OCI-M2 (cell line): ENCODE data around the gene OGFR.

Experiments used
- DNase-seq: peaks from one replicate; lab custom pipeline; 2025; ENCODE audit not compliant: unreplicated experiment; lab: John Stamatoyannopoulos, UW

Gene OGFR, protein sequence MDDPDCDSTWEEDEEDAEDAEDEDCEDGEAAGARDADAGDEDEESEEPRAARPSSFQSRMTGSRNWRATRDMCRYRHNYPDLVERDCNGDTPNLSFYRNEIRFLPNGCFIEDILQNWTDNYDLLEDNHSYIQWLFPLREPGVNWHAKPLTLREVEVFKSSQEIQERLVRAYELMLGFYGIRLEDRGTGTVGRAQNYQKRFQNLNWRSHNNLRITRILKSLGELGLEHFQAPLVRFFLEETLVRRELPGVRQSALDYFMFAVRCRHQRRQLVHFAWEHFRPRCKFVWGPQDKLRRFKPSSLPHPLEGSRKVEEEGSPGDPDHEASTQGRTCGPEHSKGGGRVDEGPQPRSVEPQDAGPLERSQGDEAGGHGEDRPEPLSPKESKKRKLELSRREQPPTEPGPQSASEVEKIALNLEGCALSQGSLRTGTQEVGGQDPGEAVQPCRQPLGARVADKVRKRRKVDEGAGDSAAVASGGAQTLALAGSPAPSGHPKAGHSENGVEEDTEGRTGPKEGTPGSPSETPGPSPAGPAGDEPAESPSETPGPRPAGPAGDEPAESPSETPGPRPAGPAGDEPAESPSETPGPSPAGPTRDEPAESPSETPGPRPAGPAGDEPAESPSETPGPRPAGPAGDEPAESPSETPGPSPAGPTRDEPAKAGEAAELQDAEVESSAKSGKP

DNA sequence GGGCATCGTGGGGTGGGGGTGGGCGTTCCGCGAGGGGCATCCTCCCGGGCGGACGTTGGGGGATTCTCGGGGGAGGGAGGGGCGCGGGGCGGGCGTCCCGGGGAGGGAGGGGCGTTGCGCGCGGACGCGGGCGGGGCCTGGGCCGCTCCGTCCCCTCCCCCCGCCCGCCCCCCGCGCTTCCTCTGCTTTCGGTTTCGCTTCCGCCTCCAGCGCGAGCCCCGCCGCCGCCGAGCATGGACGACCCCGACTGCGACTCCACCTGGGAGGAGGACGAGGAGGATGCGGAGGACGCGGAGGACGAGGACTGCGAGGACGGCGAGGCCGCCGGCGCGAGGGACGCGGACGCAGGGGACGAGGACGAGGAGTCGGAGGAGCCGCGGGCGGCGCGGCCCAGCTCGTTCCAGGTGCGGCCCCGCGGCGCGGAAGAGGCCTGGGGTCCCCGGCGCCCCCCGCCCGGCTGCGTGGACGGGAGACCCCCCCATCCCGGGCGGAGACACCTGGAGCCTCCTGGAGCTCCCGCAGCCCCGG, at the start of gene OGFR:
OGFR (plus strand) TSS at position 209 of the 528 bp plus-strand sequence; CDS start at position 234, 25 bp downstream.
- no peak for DNase-seq

DNA sequence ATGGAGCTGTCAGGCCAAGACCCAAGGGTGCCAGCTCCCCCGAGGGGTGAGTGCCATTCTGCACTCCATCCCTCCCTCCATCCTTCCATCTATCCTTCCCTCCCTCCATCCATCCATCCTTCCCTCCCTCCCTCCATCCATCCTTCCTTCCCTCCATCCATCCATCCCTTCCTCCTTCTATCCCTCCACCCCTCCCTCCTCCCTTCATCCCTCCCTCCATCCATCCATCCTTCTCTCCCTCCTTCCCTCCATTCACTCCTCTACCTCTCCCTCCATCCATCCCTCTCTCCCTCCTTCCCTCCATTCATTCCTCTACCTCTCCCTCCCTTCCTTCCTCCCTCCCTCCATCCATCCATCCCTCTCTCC, 49.7 kb upstream of the OGFR start:
- no peak for DNase-seq

DNA sequence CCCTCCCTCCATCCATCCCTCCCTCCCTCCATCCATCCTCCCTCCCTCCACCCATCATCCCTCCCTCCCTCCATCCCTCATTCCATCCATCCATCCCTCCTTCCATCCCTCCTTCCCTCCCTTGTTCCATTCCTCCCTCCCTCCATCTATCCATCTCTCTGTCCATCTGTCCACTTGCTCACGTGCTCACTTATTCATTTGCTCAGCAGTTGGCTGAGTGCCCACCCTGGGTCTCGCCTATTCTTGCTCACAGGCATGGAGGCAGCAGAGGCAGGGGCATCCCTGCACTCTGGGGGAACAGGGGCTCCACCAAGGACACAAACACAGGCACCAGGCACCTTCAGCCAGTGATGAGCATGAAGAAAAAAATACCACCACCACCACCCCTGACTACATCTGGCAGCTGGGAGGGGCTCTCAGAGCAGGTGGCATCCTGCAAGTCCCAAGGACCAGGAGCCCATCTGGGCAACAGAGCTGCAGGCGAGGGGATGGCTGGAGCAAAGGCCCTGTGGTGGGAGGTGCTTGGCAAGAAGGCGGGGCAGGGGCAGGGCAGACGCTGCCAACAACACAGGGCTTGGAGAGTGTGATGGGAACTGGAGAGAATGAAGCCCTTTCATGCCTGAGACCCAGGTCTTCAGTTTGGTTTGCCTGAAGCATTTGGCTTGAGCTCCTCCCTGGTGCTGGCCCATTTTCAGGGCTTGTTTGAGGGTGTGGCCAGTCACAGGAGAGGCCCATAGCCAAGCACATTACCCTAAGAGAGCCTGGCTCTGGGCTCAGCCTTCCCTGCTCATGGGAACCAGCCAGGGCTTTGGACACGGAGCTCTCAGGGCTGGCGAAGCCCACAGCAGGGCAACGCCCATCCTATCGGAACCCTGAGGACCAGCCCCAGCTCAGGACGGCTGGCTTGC, 48.6 kb upstream of the OGFR start:
- DNase-seq = no peak

DNA sequence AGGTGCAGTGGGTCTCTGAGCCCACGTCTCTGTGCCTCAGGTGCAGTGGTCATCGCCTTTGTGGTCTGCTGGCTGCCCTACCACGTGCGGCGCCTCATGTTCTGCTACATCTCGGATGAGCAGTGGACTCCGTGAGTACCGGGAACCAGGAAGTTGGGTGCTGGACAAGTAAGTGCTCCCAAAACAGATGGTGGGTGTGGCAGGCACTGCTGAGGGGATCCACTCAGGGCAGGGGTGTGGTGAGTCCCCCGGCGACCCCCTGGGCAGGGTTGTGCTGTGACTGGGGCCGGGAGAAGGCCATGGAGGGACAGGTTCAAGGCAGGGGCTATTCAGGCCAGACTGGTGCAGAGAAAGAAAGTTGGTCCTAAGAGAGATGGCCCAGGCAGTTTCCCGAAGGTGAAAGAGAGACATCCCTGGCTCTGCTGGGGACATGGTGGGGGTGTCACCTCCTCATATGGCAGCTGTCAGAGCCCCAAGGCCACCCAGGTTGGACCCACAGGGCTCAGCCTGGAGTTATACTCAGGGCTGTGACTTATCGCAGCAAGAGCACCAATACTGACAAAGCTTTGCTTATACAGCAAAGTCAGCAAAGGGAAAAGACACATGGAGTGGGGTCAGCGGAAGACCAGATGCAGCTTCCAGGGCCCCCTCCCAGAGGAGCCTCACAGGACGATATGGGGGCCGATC, 46.3 kb upstream of the OGFR start:
- no peak for DNase-seq

DNA sequence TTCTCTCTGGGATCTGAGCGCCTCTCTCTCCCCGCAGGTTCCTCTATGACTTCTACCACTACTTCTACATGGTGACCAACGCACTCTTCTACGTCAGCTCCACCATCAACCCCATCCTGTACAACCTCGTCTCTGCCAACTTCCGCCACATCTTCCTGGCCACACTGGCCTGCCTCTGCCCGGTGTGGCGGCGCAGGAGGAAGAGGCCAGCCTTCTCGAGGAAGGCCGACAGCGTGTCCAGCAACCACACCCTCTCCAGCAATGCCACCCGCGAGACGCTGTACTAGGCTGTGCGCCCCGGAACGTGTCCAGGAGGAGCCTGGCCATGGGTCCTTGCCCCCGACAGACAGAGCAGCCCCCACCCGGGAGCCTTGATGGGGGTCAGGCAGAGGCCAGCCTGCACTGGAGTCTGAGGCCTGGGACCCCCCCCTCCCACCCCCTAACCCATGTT, 44.6 kb upstream of the OGFR start:
- no peak for DNase-seq

DNA sequence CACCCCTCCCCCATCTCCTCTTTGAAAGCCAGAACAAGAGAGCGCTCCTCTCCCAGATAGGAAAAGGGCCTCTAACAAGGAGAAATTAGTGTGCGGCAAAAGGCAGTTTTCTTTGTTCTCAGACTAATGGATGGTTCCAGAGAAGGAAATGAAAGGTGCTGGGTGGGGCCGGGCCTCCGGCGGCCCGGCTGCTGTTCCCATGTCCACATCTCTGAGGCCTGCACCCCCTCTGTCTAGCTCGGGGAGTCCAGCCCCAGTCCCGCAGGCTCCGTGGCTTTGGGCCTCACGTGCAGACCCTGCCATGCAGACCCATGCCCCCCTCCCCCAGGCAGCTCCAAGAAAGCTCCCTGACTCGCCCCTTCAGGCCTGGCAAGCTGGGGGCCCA, 44.2 kb upstream of the OGFR start:
- no peak for DNase-seq

DNA sequence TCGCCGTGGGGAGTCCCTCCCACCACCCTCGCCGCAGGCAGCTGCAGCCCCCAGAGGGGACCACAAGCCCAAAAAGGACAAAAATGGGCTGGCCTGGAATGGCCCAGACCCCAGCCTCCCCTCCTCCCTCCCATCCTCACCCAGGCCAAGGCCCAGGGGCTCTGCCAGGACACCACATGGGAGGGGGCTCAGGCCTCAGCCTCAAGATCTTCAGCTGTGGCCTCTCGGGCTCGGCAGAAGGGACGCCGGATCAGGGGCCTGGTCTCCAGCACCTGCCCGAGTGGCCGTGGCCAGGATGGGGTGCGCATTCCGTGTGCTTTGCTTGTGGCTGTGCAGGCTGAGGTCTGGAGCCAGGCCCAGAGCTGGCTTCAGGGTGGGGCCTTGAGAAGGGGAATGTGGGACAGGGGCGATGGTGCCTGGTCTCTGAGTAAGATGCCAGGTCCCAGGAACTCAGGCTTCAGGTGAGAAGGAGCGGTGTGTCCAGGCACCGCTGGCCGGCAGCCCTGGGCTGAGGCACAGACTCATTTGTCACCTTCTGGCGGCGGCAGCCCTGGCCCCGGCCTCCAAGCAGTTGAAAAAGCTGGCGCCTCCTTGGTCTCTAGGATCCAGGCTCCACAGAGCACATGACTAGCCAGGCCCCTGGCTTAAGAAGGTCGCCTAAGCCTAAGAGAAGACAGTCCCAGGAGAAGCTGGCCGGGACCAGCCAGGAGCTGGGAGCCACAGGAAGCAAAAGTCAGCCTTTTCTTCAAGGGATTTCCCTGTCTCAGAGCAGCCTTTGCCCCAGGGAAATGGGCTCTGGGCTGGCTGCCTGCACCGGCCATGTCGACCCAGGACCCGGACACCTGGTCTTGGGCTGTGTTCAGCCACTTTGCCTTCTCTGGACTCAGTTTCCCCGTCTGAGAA, 43.5 kb upstream of the OGFR start:
- DNase-seq = no peak

DNA sequence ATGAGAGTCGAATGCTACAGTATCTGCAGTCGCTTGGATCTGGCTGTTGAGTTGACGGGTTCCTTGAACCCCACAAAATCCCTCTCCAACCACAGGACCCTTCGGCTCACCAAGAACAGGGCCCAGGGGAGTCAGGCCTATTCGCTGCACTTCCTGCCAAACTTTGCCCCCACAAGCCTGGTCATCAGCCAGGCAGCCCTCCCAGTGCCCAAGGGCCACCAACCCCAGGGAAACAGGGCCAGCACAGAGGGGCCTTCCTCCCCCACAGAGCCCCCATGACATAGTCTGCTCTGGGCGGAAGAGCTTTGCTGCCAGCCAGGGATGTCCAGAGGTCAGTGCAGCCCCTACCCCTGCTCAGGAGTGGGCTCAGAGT, 42.9 kb upstream of the OGFR start:
- no peak for DNase-seq

DNA sequence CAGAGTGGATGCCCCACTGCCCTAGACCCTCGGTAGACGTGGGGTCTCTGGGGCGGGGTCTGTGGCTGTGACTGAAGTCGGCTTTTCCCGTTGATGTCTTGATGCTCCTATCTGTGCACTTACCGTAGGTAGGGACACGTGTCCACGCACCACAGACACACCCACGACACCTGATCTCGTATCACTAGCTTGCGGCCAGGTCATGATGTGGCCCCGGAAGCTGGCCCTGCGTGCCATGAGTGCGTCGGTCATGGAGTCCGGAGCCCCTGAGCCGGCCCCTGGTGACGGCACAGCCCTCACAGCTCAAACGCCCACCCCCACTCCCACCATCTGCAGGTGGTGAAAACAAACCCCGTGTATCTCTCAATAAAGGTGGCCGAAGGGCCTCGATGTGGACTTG, 42.3 kb upstream of the OGFR start:
- DNase-seq = no peak

DNA sequence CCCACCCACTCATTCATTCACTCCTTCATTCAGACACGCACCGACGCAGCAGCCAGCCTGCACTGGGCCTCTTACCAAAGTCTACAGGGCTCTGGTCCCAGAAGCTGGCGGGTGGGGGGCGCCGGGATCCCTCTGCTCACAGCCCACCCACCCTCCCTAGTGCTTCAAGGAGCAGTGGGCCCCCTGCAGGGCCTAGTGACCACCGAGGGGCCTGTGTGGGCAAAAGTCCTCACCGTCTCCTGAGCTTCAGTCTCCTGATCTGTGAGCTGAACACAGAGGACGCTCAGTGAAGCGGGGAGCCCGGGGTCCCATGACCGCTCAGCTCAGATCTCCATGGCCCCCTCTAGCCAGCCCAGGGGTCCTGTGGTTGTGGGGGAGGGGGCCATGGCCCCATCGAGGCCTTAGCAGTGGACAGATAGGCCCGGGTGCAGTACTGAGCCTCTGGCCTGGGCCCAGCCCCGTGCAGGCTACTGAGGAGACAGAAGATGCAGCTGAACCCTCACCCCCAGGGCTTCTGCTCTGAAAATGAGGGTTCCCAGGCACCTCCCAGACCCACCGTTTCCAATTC, 41.8 kb upstream of the OGFR start:
- DNase-seq = no peak

DNA sequence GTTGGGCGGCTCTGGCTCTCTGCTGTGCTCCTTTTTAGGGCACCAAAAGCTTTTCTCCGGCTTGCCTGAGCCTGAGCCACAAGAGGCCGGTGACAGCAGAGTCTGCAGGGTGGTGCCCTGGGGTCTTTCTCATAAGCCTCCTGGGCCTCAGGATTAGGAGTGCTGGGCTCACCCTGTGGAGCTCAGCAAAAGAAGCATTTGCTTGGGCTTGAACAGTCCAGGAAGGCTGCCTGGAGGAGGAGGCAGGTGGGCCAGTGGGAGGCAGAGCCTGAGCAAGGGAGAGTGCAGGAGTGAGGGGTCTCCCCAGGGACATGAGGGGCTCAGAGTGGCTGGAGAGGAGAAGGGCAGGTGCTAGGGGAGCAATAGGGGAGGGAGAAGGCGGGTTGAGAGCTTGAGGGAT, 41.2 kb upstream of the OGFR start:
- DNase-seq = no peak

DNA sequence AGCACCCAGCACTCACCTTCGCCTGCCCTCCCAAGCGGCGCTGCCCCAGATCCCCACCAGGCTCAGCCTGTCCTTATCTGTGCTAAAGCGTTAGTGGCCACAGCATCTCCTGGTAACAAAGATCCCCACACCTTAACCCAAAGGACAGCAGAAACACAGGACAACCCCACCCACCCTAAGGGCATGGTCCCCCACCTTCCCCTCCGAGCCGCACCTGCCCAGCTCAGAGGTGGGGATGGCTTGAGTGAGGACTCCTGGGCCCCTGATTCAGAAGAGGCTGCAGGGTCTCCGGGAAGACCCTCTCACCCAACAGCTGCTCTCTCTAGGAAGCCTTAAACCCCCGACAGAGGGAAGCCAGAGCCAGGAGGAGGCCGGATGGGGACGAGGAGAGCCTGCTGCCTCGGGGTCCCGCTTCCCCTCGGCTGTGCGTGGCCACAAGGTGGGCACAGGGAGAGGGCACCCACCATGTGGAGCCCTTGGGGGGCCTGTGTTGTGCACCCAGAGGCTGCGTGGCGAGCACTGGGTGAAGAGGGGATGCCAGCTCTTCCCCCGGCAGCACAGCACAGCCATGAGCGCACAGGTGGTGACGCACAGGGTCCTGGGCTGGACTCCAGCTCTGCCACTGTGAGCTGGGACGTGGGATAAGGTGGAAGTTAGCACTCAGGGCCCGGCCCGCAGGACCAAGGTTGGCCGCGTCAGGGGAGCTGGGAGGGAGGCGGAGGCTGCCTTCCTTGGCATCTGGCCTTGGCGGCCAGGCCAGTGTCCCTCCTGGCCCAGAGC, 40.3 kb upstream of the OGFR start:
- no peak for DNase-seq

DNA sequence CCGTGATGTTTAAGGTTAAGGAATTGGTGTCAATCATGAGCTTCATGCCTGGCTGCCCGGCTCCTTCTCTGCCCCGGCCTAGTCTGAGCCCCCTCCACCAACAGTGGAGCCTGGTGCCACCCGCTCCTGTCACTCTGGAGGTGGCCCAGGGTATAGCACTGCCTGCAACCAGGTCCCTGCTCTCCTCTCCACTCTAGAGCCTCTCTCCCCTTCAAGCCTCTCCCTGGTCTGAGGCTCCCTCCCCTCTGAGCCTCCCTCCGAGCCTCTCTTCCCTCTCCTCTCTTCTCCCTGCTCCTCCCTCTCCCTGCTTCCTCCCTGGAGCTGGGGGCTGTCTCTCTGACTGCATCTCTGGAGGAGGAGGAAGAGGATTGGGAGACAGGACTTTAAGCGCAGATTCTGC, 39.6 kb upstream of the OGFR start:
- no peak for DNase-seq

DNA sequence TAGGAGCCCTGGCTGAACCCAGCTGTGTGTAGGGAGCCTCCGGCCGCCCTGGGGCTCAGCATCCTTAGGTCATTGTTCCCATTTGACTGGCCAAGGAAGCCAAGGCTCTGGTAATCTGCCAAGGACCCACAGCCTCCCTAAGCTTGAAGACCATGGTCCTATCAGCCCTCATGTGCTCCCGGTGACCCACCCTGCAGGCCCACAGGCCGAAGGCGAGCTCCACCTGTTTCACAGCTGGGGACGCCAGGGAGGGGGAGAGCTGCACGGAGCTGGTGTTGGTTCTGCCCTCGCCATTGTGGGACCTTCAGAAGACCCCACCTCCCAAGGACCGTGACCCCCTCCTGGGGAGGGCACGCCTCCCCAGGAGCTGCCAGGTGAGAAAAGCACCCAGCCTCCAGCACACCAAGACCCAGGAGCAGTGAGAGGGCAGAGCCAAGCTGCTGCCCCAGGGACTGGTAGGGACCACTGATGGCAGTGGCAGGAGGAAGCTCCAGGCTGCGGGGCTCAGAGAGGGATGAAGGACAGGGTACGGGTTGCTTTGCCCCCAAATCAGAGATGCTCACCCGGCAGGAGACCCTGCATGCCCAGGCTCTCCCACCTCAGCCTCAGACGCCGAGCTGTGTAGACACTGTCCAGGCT, 39.1 kb upstream of the OGFR start:
- no peak for DNase-seq

DNA sequence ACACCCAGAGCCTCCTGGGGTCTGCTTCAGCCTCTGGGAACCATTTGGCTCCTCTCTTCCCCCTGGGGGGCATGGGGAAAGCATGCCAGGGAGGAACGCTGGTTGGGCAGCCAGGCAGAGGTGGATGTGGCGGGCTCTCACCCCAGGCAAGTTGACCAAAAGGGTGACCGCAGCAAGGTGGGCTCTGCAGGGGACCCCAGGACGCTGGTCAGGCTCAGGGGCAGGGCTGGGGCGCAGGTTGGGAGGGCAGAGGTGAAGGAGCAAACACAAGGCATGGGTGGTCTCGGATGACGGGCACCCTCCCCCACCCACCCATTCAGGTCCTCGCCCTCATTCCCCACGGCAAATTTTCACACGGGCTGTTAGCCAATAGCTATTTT, 38.6 kb upstream of the OGFR start:
- no peak for DNase-seq

DNA sequence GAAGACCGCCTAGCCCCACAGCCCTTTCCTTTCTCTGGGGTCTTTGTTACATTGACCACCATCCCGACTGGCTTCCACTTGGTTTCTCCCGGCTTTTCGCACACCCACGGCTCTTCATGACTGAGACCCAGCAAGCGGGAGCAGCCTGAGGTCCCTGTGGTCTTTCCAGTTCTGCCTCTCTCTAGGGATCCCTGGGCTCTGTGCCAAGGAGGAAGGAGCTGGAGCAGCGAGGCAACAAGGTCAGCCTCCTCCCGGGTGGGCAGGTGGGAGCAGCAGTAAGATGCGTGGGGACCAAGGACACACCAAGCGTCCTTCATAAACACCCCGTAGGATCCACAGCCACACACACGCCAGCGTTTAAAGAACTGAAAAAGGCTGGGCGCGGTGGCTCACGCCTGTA, 37.9 kb upstream of the OGFR start:
- DNase-seq = no peak

DNA sequence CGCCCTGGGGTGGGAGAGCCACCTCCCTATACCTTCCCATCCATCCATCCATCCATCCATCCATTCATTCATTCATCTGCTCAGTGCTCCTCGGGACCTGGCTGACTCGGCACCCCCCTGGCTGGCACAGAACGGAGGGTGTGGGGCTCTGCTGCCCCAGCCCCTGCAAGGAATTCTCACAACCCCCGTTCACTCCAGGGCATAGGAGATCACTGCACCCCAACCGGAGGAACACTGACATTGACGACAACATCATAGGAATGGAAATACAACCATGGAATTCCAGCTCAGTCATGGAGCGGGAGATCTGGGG, 36.4 kb upstream of the OGFR start:
- DNase-seq = no peak

DNA sequence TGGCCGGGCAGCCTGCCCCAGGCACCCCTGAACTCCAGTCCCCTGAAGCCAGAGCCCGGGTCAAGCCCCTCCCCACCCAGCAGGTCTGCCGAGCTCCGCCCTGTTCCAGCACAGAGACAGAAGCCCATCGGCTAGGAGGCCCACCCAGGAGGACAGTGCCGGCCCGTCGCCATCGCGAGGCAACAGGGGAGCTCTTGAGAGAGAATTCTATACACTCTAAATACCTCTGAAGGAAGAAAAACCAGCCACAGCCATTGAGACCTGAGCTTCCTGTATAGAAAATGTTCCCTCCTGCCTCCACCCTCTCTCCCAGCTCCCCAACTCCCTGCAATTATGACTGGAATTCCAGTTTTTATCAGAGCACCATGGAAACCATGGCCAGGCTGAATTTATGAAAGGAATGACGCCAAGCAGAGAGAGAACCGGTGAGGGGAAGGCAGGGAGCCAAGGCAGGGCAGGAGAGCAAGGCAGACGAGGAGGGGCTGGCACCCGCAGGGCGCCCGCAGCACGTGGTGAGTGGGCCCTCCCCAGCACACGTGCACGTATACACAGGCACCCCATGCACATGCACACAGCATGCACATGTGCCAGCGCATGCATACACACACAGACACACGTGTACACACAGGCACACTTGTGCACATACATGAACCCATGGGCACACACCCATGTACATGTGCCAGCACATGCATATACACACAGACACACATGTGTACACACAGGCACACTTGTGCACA, 35.9 kb upstream of the OGFR start:
- DNase-seq = no peak
